HG03460 (cell line): ENCODE measurements around the gene RSPH1.

ENCODE experiments used
- ATAC-seq: cut with Tn5 transposase; IDR thresholded peaks from one replicate; pipeline ENCODE4 v1.9.1; 2021; ENCODE audit not compliant: unreplicated experiment

Gene RSPH1

DNA sequence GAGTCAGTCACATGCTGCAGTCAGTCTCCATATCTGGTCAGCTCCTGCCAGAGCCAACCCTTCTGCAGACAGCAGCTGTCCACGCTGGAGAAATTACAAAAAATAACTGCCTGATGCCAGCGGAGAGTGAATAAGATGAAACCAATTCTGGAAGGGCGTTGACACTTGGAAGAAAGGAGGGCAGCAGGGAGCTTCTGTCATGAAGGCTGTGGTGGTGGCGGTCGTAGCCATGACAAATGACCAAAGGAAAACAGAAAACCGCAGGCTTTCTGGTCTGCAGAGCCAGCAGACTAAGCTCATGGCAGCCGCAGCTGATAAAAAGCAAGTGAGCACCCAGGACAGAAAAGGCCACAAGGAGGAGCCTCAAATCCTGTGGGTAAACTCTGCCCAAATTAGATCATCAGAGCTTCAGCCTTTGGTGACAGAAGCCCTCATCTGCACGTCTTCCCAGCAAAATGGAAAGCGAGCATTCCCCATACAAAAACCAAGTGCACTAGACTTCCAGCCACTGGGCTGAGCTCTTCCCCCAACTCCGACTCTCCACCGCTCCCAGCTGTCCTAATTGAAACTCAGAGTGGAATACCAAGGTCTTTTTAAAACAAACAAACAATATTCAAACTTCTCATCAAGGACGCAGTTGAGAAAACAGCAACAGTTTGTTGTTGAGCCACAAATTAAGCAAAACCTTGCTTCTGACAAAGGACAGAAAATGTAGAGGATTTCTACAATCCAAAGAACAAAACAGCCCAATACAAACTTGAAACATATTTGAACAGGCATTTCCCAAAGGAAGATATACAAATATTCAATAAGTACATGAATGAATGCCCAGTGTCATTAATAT, 28.7 kb downstream of the RSPH1 start:
- ATAC-seq: no peak

DNA sequence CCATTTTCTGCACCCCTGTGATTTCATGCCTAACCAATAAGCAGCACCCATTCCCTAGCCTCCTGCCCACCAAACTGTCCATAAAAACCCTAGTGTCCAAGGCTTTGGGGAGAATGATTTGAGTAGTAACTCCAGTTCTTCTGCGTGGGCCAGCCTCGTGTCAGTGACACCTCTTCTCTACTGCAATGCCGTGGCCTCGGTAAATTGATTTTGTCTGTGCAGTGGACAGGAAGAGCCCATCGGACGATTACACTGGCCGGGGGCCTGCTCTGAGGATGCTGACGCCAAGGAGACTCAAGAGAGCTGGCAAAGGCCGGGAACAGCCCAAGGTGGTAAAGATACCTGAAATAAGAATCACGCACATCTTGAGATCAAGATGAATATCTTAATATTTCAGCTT, 29.3 kb downstream of the RSPH1 start:
- no peak for ATAC-seq

DNA sequence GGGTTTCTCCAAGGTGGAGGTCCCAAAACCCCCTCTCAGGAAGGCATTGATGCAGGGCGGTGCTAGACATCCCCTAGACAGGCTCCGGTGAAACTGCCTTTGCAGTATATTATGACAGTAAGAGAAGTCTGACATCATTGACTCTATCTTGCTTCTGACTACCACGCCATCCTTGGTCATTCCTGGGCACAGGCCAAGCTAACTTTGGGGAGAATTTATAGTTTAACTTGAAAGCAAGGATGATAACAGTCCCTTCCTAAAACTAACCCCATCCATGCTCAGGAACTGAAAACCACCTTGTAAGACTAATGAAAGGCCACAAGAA, 30.3 kb downstream of the RSPH1 start:
- ATAC-seq: no peak

DNA sequence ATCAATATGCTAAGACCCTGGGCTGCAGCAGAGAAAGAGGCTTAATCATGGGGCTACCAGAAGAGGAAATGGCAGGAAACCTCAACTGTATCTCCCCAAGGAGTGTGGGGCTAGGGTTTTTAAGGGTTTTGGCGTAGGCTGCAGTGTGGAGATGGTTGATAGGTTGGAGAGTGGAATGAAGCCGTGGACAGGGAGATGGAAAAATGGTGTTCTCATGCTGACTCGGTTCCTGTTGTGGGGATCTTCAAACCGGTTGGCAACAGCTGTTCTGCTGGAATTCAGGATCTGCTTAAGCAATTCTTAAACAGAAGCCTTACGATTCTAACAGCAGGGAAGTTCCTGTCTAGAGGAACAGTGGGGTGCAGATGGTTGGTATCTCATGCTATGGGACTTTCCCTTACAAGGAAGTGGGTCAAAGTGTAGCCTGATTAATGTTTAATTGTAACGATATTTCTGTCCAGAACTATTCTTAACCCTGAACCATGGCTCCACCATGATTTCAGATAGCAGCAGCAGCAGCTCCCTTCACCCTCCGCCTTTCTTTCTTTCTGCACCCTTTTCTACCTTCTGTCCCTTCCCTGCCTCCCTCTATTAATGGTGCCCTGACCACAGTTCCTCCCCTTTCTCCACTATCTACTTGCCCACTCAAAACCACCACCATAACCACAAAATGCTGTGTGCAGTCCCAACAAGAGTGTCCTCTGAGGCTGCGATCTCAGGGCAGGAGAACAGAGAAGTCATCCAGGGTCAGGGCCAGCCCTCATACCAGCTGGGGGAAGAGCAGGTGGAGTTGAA, 30.8 kb downstream of the RSPH1 start:
- ATAC-seq: peak; percentile 31

DNA sequence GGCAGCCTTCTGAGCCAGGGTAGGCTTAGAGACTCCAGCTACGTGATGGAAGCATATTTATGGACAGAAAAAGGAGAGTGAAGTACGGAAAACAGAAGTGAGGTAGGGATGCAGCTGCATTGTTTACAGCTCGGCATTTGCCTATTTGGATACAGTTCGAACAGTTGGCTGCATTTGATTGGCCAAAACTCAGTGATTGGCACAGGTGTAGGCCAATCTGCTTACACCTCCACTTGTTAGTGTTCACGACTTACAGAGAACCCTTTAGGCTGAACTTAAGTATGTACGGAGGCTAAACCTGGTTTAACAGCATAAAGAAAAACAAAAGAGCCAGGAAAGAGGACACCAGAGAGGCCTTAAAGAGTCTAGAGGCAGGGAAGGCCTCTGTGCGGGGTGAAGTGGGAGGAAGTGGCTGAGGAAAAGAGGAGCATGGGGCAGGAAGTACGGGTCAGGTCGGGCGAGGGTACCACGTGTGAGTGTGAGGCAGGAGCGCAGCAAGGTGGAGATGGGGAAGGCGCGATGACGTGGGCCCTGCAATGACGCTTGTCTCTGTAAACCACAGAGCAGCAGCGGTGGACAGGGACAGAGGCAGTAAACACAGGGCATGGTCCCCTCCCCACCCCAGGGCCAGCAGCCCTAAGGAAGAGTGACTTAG, 32.0 kb downstream of the RSPH1 start:
- no peak for ATAC-seq

DNA sequence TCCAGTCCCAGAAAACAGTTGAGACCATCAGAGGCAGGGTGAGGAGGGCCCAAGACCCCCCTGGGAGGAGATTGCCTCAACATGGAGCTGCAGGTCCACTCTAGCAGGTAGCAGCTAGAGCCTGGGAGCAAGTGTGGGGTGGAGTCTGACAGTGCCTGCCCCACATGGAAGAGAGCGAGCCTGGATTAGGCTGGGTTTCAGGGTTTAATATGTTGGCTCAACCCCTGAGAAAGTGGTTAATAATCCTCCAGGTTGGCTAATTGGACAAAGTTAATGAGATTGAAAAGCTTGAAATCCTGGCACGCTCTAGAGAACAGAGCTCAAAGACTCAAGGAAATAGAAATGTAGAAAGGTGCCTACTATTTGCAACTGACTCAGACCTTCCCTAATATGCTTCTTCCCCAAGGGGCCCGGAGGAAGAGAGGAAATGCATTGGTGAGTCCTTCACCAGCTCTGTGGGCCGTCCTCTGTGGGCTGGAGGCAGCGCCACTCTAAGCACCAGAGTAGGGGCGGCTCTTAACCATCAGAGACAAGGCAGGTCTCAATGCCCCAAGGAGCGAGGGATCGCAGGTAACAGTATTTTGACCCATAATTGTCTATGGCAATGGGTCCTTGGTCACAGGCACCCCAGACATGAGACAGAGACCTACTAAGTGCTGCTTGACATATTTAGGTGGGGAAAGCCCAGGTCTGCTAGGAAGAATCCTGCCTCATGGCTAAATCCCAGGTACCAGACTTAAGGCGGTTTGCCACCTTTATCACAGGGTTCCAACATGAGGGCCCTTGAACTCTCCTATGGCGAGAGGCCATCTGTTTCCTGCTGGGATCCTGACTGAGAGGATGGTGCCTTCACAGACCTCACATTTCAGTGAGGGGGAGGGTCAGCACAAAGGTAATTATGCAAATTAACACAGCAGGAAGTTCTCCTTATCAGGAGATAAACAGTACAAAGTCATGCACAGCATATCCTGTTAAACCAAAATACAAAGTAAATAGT, 33.8 kb downstream of the RSPH1 start:
- ATAC-seq: no peak

DNA sequence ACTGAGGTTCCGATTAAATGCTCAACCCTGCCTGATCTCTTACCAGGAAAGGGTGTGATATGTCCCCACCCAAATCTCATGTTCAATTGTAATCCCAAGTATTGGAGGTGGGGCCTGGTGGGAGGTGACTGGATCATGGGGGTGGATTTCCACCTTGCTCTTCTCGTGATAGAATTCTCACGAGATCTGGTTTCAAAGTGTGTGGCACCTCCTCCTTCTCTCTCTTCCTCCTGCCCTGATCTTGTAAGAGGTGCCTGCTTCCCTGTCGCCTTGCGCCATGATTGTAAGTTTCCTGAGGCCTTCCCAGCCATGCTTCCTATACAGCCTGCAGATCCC, 34.9 kb downstream of the RSPH1 start:
- ATAC-seq: no peak

DNA sequence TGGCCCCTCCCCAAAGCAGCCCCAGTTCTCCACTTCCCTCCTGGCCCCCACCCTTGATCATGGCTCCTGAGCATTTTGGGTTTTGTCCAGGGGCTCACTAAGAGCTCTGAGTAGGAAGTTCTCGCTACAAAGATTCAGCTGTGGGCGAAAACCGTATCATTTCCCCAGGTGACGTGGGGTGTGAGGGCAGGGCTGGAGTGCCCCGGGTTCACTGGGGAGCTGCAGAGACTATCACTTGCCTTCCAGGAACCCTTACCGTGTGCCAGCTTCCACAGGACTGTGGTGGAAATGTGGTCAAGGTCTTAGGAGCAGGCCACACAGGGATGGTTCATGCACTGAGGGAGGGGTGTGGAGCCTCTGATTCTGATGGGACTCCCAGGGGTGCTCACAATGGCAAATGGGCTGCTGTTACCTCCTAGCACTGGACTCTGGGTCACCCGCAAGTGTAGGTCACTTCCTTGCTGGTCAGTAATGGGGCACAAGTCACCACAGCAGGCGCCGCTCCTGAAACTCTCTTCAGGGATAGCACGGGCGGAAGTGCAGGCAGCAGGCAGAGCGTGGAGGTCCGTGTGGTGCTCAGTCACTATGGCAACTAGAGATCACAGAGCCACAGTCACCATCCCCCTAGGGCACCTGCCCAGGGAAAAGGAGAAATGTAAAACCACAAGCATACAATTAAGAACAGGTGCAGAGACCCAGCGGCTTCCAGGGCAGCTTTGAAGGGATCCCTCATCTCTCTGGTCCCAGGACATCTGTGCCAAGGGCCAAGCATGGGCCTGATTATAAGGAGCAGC, 35.4 kb downstream of the RSPH1 start:
- ATAC-seq: peak; percentile 41

DNA sequence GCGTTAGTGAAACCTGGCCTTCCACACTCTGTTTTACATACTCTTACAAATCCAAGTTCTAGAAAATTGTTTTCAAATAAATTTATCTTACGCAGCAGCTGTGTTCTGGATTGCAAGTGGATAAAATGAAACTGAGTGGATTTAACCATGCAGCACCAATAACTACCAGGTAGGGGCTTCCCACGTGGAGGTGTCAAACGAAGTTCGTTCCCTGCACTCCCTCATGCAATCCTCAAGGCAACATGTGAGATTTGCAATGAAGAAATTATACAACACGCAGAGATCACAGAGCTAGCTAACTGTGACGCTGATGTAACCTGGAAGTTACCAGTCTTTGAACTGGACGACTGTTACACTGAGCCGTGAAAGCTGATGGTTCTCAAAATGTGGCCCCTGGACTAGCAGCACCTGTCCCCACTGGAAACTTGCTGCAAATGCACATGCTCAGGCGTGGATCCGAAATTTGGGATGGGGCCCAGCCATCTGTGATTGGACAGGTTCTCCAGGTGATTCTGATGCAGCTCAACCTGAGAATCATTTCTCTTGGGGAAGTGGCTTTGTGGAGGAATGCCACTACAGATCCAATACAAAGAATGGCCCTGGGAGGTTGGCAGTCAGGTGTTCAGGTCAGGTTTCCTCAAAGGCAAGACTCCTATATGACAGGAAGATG, 36.3 kb downstream of the RSPH1 start:
- ATAC-seq: no peak

DNA sequence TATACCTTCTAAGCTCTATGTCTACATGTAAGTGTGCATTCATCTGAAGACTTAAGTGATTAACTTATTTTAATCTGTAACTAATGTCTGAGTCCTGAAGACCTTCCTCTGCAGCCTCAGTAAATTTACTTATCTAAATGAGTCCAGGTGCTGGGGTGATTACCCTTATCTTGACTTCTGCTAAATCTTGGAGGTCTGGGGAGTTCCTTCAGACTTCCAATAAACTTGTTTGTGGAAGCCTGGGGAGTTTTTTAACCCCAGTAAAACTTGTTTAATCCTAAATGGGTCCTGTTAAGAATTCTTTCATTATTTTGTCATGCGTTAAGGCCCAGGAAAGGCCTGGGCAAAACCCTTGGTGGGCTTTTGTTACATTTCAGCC, 37.0 kb downstream of the RSPH1 start:
- no peak for ATAC-seq

DNA sequence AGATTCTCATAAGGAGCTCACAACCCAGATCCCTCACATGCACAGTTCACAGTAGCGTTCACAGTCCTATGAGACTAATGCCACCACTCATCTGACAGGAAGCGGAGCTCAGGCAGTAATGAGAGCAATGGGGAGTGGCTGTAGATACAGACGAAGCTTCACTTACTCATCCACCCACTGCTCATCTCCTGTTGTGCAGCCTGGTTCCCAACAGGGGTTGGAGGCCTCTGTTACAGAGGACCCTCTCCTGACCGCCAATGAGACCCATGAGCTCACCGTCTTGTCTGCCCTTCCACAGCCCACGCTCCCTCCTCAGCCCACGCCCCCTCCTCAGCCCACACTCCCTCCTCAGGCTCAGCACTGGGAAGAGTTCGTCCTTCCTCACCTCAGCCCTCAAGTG, 39.6 kb downstream of the RSPH1 start:
- no peak for ATAC-seq

DNA sequence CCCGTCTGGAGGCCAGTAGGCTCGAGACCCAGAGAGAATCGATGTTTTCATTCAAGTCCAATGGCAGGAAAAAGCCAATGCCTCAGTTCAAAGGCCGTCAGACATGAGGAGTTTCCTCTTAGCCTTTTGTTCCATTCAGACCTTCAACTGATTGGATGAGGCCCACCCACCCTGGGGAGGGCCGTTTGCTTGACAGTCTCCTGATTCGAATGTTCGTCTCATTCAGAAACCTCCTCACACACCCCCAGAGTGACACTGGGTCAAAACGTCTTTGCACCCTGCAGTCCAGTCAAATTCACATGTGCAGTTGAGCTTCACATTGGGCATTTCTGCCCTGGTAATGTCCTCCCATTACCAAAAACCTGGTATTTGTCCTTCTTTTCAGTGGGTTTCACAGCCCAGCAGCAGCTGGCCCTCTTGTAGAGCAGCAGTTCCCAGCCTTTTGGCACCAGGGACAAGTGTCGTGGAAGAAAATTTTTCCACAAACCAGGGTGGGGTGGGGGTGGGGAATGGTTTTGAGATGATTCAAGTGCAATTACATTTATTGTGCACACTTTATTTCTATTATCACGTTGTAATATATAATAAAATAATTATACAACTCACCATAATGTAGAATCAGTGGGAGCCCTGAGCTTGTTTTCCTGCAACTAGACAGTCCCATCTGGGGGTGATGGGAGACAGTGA, 40.1 kb downstream of the RSPH1 start:
- ATAC-seq: no peak

DNA sequence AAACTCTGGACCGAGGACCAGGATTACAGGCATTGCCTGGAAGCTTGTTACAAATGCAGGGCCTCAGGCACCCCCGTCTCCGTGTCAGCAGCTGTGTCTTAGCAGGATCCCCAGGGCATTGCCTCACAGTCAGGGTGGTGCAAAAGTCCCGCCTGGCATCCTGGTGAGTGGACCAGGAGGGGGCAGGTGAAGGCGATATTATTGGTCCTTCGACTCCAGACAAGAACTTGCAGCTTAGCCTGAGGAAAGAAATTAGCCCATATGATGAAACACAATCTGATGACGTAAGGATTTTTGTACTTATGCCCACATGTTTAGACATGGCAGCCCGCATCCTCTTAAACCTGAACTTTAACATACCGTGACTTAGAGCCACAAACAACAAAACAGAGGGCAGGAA, 40.8 kb downstream of the RSPH1 start:
- ATAC-seq: no peak

DNA sequence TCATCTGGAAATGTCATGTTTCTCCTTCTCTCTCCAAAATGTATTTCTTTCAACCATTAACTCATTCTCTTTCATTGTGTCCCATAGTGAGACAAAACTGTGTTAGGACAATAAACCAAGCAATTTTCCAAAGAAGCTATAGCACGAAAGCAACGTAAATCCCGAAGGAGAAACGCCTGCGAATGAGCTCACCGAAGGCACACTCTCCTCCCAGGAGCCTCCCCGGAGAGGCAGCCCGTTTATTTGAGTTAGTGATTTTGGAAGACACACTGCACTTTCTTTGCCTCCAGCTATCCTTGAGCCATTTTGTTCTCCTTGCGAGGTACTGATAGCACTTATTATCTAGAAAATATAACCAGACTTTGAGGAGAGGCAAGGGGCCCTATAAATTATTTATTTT, 41.2 kb downstream of the RSPH1 start:
- ATAC-seq: no peak

DNA sequence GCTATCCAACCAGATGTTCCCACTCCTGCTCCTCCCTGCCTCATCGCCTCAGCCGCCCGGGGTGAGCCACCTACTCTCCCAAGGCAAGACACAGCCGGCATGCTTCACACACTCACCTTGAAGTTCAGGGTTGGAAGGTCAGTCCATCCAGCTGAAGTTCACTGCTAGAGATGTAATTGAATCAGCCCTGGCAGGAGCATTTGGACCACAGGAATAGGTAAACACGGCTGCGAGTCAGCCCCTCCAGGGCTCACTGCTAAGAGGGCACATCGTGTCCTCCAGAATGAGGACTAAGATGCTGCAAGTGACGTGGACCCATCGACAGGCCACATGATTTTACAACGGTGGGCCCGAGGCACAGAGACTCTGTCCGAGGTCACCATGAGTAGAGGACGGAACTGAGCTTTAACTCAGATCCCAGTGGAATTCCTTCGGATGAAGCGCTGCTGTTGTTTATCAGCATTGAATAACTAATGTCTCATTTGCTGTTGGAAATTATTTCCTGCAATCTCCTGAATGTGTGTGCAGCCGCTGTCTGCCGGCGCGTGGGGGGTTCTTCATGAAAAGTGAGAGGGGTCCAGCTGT, 41.9 kb downstream of the RSPH1 start:
- no peak for ATAC-seq

DNA sequence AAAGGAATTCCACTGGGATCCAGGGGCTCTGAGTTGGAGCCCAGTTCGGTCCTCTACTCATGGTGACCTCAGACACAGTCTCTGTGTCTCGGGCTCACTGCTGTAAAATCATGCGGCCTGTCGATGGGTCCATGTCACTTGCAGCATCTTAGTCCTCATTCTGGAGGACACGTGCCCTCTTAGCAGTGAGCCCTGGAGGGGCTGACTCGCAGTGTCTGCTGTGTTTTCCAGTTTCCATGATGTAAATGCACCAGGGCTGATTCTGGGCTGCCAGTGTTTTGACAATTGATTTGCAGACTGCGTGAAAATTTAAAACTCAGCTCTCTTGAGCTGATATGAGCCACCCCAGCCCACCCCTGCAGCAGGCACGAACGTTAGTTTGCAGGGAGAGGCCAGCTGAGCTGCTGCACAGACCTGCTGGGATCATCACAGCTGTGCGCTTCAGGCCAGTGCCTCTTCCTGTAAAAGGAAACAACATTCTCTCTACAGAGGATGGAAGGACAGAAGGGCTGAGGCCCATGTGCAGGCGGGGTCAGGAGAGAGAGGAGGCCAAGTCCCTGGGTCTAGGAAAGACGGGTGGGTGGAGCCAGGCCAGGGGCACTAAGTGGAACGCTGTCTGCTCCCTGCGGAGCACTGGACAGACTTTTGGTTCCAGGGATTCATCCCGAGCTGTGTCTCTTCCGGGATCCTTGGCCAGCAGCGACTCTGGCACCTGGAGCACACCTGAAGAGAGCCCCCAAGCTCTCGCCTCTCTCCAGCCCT, 42.6 kb downstream of the RSPH1 start:
- no peak for ATAC-seq

DNA sequence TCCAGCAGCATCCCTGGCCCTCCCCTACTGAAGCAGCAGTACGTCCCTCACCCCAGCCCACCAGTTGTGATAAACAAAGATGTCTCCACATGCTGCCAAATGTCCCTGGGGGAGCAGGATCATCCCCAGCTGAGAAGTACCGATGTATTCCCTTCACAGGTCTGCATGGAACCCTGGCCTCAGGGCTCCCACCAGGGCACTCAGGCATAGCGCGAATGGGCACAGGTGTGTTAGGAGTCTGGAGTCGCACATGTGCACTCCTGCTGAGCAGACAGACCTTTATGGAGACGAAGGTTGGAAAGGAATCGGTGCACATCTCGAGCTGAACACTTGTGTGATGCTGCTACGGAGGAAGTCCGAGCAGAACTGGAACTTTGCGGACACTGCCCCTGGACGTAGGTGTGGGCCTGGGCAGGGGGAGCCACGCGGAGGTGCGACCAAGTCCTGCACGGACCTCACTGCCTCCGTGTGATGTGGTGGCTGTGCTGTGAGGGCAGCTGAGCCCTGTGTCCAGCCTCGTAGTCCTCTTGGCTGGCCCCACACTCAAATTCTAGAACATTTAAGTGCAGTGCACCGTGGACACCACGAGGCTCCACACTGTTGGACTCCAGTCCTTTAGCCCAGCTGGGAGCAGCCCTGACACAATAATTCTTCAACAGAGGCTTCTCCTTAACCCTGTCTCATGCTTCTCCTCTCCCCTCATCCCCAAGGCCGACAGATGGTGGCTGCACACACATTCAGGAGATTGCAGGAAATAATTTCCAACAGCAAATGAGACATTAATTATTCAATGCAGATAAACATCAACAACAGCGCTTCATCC, 43.4 kb downstream of the RSPH1 start:
- ATAC-seq: no peak
